Esophagus muscularis mucosa (tissue), 4 donors: ENCODE results near the gene PRKAA2. TPM values are rescaled to one million over a fixed set of nuclear protein-coding genes. Genes with fewer than 3 reads are reported as not detected.

ENCODE experiments used
- small RNA-seq, 3 donors: library from RNA; depleted of rRNA; stranded (forward); fragments of <200 nt; gene quantifications; one replicate each; pipeline ENCODE3, GENCODE V24; 2016
- total RNA-seq, 4 donors: library from RNA; depleted of rRNA; stranded (reverse); fragments of >200 nt; gene quantifications; one replicate each; pipeline versions ENCODE4 v1.1.0 to v1.2.1, GENCODE V29; 2016

Gene PRKAA2
- total RNA-seq, 4 donors from 2014 or later: 32.6 to 70.8 (median 39.2) TPM

Small RNA genes lying within 50 kb of the gene (small RNA-seq; reads per million reads assigned to genes)
- 0 reads per million in 3 donors for gene AC099789.1

Other genes with a start within 250 kb of the PRKAA2 start
- gene PLPP3, start 65.8 kb upstream of the PRKAA2 start, total RNA-seq: 100 to 1,000 TPM; 138 to 244 (median 181) TPM
- gene FYB2, start 174.1 kb downstream of the PRKAA2 start, total RNA-seq: not detected
- not detected for gene C8A, start 209.5 kb downstream of the PRKAA2 start, total RNA-seq